22Rv1 (cell line): ENCODE measurements around the gene DGKG.

Experiments used
- CTCF ChIP-seq: fragments of 450-650 bp; IDR thresholded peaks from 2 replicates; pipeline ENCODE4 v1.5.1; 2017; ENCODE audit warnings: mild to moderate bottlenecking
- ZFX ChIP-seq: fragments of 450-650 bp; IDR thresholded peaks from 2 replicates; pipeline ENCODE4 v1.6.1; 2017; ENCODE audit warnings: antibody characterized with exemption, borderline replicate concordance

- TF ChIP-seq CTCF (no peak), ZFX (no peak)
Measured at GRCh38 chr3:186123012-186123411, 239.0 kb downstream of the DGKG start.
